Naive B cell (primary cell): ENCODE data around the gene PRKG1. TPM values are rescaled to one million over a fixed set of nuclear protein-coding genes. Genes with fewer than 3 reads are reported as not detected.
"Not testable (repeated sequence)": the region's sequence is repeated elsewhere in the genome, so short reads cannot be mapped to it uniquely, and the experiment has no call there.

Source experiments
- ATAC-seq, 2 donors: fragments of 150-1000 bp; cut with Tn5 transposase; 2 replicates each; pipeline ENCODE4 v1.10.0; 2021; ENCODE audit warnings: low read depth in 2 of 2, mild to moderate bottlenecking in 2 of 2, moderate library complexity in 2 of 2
- DNase-seq: peaks from one replicate; pipeline ENCODE4 v3.0.0; 2022
- H3K27ac Mint-ChIP-seq, 6 donors: one replicate each; pipeline ENCODE4 v1.8.0; 2020 to 2022; ENCODE audit warnings: mild to moderate bottlenecking in 6 of 6, mixed read lengths in 6 of 6, moderate library complexity in 5 of 6, inconsistent platforms in 2 of 6
- H3K27me3 Mint-ChIP-seq, 3 donors: one replicate each; pipeline ENCODE4 v1.8.0; 2021 to 2022; ENCODE audit warnings: mixed read lengths in 3 of 3, mild to moderate bottlenecking in 1 of 3
- H3K36me3 Mint-ChIP-seq, 2 donors: one replicate each; pipeline ENCODE4 v1.8.0; 2020 to 2022; ENCODE audit warnings: mixed read lengths in 2 of 2, inconsistent platforms in 1 of 2, mild to moderate bottlenecking in 1 of 2
- H3K4me1 Mint-ChIP-seq, 3 donors: one replicate each; pipeline ENCODE4 v1.8.0; 2020 to 2022; ENCODE audit warnings: mixed read lengths in 3 of 3, inconsistent platforms in 1 of 3, mild to moderate bottlenecking in 1 of 3, moderate library complexity in 1 of 3
- H3K4me3 Mint-ChIP-seq, 8 donors: one replicate each; pipeline ENCODE4 v1.8.0; 2020 to 2022; ENCODE audit warnings: mild to moderate bottlenecking in 8 of 8, mixed read lengths in 8 of 8, moderate library complexity in 8 of 8, inconsistent platforms in 2 of 8
- H3K9me3 Mint-ChIP-seq, 7 donors: one replicate each; pipeline ENCODE4 v1.8.0; 2020 to 2022; ENCODE audit warnings: mixed read lengths in 7 of 7, mild to moderate bottlenecking in 5 of 7, inconsistent platforms in 2 of 7, moderate library complexity in 1 of 7
- polyA plus RNA-seq, 6 donors: library from polyadenylated mRNA; unstranded; fragments of 300-500 nt; fragmentation: Illumina TruSeq; gene quantifications; one replicate each; pipeline ENCODE4 v1.2.3, GENCODE V29; 2021; ENCODE audit warnings: low read depth in 6 of 6

PRKG1 gene
- polyA plus RNA-seq, 6 donors from 2014 or later, result 0.21 TPM; not detected in 5

DNA sequence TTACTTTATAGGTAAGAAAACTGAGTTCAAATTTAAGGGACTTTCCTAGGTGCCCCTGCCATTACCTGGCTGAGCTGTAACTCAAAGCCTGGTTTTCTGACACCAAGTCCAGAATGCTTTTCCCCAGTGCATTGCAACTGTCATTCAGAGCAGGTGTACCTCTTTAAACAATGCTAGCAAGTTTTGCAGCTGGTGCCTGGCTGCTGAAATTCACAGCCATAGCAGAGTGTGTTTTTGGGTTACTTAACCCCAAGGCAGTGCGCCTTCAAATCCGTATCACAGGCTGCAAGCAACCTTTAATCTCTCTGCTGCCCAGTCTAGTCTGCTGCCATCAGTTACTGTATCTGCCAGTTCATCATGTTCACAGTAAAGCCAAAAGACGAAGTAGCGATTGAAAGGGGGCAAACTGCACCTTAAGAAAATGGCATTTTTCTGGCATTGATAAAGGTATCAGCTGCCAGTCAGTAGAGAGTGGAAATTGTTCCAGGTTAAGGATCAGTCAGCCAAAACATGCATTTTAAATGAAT lies 359.7 kb downstream of the PRKG1 start:
- H3K4me1 Mint-ChIP-seq, result no peaks in the 10 kb centered on the region

DNA sequence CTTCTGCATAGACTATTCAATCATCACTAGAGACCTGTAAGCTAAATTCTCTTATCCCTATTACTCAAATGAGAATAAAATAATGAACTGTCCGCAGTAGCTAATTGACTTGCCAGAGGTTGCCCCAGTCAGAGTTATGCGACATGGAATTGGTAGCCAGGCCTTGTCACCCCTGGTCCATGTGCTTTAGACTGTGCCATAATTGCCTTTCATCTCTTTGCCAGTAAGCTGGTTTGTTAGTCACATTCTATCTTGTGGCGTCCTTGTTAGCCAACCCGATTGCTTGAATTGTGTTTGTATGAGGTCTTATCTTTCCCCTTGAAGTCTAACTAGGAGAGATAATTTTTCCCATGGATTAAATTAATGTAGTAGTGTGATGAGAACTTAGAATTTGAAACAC lies 362.5 kb downstream of the PRKG1 start:
- Mint-ChIP-seq H3K27me3 (peaks cover 0 to 8% (median 0%) of the 10 kb centered on the region in 3 donors), H3K4me1 (no peaks in the 10 kb centered on the region), H3K27ac (no peak overlapping the region), H3K4me3 (no peak overlapping the region), H3K9me3 (no peaks in the 10 kb centered on the region), H3K36me3 (no peaks in the 10 kb centered on the region)
- ATAC-seq, result no peak
- no peak for DNase-seq

More for the DNA sequence above, 359.7 kb downstream of the PRKG1 start:
- Mint-ChIP-seq H3K27ac (no peak overlapping the region), H3K36me3 (no peaks in the 10 kb centered on the region), H3K27me3 (peaks cover 0 to 13% (median 0%) of the 10 kb centered on the region in 3 donors), H3K4me3 (no peak overlapping the region), H3K9me3 (no peaks in the 10 kb centered on the region)
- ATAC-seq (no peak), DNase-seq (no peak)

DNA sequence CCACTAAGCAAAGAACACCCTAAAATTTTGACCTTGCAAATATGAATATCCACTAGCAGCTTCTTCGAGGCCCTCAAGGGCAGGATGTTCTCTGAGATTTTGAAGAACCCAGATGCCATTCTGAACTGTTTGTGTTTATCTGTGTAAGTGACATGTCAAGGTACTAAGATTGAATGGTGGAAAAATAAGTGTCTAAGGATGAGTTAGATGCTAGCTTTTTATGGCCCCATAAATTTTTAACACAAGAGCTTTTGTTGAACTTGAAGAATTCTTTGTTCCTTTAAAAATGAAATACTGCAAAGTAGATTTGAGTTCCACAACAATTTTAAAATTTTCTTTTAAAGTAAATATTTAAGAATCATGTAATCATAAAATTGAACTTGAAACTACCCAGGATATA lies 365.4 kb downstream of the PRKG1 start:
- Mint-ChIP-seq H3K4me1 (no peaks in the 10 kb centered on the region), H3K9me3 (no peaks in the 10 kb centered on the region), H3K36me3 (no peaks in the 10 kb centered on the region), H3K4me3 (no peak overlapping the region), H3K27me3 (peaks cover 0 to 4% (median 0%) of the 10 kb centered on the region in 3 donors), H3K27ac (no peak overlapping the region)
- DNase-seq (no peak), ATAC-seq (no peak)

DNA sequence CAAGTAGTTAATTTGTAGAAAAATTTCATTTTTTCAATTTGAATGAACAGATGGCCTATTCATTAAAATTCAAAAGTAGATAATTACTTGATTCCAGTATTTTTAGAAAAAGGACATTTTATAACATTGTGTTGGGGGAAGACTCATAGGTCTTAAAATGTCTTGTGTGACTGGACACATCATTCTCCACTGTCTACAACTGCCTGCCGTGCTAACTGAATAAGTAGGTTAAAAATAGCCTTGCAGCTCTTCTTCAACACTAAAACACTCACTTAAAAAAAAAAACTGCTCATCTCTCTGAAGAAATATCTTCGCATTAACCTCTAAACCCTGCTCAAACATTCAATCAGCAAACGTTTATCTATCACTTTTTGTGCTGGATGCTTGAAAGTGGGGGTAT lies 371.3 kb downstream of the PRKG1 start:
- peak overlapping the region in 1 of 6 donors; percentile 20 for H3K27ac Mint-ChIP-seq
- H3K9me3 Mint-ChIP-seq, result peaks cover 0 to 1% (median 0%) of the 10 kb centered on the region in 7 donors
- no peaks in the 10 kb centered on the region for H3K36me3 Mint-ChIP-seq
- no peak for ATAC-seq
- no peak for DNase-seq
- H3K27me3 Mint-ChIP-seq, result peaks cover 0 to 12% (median 0%) of the 10 kb centered on the region in 3 donors
- H3K4me3 Mint-ChIP-seq, result no peak overlapping the region
- H3K4me1 Mint-ChIP-seq, result no peaks in the 10 kb centered on the region

DNA sequence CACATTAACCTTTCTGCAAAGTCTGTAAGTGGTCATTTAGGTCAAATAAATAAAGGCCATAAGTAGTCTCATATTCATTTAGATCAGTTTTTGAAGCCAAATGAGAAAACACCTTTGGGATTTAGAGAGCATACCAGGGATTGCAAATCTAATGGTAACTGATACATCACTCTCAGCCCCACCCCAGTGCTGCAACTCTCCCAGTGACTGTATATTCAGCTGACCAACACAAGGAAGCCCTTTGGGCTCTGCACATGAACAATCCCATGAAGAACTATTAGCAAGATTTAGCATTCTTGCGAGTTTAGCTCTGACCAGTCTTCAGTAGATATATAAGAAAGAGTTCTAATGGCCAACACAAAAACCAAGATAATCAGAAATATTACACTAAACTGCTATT lies 372.8 kb downstream of the PRKG1 start:
- no peak for ATAC-seq
- Mint-ChIP-seq H3K27me3 (peaks cover 0 to 8% (median 0%) of the 10 kb centered on the region in 3 donors), H3K4me1 (no peaks in the 10 kb centered on the region), H3K4me3 (no peak overlapping the region), H3K36me3 (no peaks in the 10 kb centered on the region), H3K9me3 (peaks cover 0 to 1% (median 0%) of the 10 kb centered on the region in 7 donors), H3K27ac (no peak overlapping the region)
- DNase-seq, result no peak

DNA sequence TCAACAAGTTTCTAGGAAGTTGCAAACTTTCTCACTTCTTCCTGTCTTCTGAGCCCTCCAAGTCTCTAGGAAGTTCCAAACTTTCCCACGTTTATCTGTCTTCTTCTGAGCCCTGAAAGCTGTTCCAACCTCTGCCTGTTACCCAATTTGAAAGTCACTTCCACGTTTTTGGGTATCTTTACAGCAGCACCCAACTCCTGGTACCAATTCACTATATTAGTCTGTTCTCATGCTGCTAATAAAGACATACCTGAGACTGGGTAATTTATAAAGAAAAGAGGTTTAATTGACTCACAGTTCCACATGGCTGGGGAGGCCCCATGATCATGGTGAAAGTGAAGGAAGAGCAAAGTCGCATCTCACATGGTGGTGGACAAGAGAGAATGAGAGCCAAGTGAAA lies 381.5 kb downstream of the PRKG1 start:
- H3K36me3 Mint-ChIP-seq, ATAC-seq, H3K4me1 Mint-ChIP-seq, H3K27ac Mint-ChIP-seq, H3K4me3 Mint-ChIP-seq, H3K27me3 Mint-ChIP-seq, DNase-seq: not testable (repeated sequence)
- H3K9me3 Mint-ChIP-seq, result peaks cover 4 to 14% (median 10%) of the 10 kb centered on the region in 7 donors

DNA sequence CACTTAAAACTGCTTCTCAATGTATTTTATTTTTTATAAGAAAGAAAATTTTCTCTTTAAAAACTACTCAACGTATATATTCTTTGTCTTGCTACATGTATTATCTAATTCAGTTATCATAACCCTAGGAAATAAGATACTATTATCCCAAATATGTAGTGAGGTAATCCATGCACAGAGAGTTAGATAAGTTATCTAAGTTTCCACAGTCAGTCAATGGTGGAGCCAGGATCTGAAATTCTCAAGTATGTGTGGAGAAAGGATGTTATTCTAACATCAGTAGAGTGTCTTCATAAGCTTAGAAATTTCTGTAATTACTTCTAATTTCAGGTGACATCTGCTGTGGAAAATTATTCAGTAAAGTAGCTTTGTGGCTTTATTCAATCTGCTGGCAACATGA lies 385.2 kb downstream of the PRKG1 start:
- H3K36me3 Mint-ChIP-seq, result no peaks in the 10 kb centered on the region
- no peaks in the 10 kb centered on the region for H3K27me3 Mint-ChIP-seq
- no peak overlapping the region for H3K27ac Mint-ChIP-seq
- peaks cover 4 to 8% (median 6%) of the 10 kb centered on the region in 7 donors for H3K9me3 Mint-ChIP-seq
- no peak overlapping the region for H3K4me3 Mint-ChIP-seq
- DNase-seq (no peak), ATAC-seq (no peak)
- no peaks in the 10 kb centered on the region for H3K4me1 Mint-ChIP-seq

DNA sequence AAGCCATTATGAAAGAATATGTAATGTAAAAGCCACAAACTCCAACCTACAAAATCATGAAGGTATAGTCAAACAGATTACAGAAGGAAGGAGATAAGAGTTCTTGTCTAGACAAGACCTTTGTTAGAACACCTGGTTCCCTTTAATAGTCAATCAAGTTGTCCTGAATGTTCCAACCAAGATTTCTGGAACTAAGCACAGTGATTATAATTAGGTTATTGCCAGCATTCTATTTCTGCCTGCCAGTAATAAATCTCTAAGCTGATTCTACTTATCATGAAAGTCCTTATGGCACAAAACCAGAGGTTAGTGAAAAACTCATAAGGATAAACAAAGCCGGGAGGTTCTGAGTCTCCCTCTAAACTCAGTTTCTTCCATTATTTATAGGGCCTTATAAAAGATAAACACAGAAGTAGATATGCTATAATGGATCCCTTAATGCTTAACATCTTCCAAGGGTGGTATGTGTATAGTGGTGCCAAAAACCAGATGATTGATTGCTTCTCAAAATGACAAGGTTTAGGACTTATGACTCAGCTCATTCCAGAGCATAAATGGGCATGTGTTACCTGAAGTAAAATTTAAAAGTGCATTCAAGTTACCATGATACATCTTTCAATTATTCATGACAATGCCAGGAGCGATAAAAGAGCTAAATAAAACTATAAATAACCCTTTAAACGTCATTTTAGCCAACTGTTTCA lies 387.9 kb downstream of the PRKG1 start:
- Mint-ChIP-seq H3K36me3 (no peaks in the 10 kb centered on the region), H3K4me1 (no peaks in the 10 kb centered on the region), H3K27ac (no peak overlapping the region), H3K27me3 (no peaks in the 10 kb centered on the region), H3K4me3 (no peak overlapping the region), H3K9me3 (peaks cover 0 to 2% (median 0%) of the 10 kb centered on the region in 7 donors)
- DNase-seq (no peak), ATAC-seq (no peak)

DNA sequence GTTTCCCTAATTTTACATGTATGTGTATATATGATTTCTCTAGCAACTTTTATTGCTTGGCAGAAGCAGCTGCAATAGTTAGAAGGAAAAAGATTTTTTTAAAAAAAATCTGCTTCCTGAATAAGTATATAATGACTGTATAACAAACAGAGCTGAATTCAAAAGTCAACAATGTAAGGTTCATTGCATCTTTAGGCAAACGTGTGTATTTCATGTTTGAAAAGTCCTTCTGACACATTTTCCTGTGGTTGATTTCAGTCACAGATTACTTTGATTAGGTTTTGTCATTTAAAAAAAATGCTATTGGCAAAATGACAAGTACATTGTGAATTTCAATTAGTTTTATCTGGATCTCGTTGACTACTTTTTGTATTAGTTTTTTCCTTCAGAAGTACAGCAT lies 394.1 kb downstream of the PRKG1 start:
- Mint-ChIP-seq H3K9me3 (peaks cover 0 to 2% (median 0%) of the 10 kb centered on the region in 7 donors), H3K4me3 (no peak overlapping the region), H3K36me3 (no peaks in the 10 kb centered on the region), H3K27me3 (no peaks in the 10 kb centered on the region), H3K4me1 (no peaks in the 10 kb centered on the region), H3K27ac (no peak overlapping the region)
- ATAC-seq (no peak), DNase-seq (no peak)

DNA sequence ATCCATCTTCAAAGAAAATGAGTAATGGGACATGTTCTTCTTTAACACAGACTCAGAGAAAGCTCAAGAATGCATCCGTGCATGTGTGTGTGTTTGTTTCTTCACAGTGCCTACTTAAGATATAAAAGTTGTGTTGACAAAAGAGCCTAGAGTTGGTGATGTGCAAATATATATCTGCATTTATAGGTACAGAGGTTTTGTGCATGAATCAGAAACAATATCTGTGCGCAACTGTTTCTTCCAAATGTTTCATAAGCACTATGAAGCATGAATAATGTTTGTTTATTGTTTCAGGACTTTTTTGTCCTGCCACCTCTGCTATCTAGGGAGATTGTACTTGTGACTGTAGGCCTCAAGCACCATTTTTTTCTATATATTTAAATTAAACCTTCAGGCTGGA lies 395.4 kb downstream of the PRKG1 start:
- Mint-ChIP-seq H3K4me1 (no peaks in the 10 kb centered on the region), H3K4me3 (no peak overlapping the region), H3K9me3 (peaks cover 0 to 2% (median 0%) of the 10 kb centered on the region in 7 donors), H3K27me3 (no peaks in the 10 kb centered on the region), H3K27ac (no peak overlapping the region), H3K36me3 (no peaks in the 10 kb centered on the region)
- ATAC-seq, result no peak
- no peak for DNase-seq

DNA sequence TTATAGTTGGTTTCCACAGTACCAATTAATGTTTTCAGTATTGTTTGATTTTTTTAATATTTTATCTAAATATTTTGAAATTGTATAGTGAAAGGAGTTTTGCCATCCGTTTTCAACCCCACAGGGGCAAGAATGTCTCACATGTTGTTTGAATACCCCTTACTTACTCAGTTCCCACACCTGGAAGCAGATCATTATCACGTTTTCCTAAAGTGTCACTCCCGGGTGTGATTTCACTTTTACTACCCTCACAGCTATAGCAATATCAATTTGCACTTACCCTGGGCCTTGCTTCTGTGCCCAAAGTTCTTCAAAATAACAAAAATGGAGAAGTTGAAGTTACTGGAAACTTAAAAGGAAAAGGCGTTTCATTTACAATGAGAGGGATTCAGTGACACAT lies 397.0 kb downstream of the PRKG1 start:
- no peak for ATAC-seq
- Mint-ChIP-seq H3K27ac (no peak overlapping the region), H3K4me3 (no peak overlapping the region), H3K27me3 (no peaks in the 10 kb centered on the region), H3K36me3 (no peaks in the 10 kb centered on the region), H3K4me1 (no peaks in the 10 kb centered on the region), H3K9me3 (no peaks in the 10 kb centered on the region)
- DNase-seq, result no peak

DNA sequence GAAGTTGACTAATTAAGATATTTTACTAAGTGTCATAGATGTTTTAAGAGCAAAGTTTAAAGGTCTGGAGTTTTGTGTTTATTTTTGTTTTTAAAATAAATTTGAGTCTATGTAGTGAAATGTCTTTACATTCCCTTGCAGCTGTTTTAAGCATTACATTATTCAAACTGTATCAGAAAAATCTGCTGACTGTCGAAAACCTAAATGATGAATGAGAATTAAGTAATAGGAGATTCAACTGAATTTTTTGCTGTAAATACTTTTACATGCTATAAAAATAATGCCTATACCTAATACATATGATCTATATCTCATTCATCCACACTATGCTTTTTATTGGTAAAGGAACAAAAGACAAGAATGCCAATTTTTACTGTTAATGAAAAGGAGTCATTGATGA lies 397.9 kb downstream of the PRKG1 start:
- no peak overlapping the region for H3K4me3 Mint-ChIP-seq
- no peaks in the 10 kb centered on the region for H3K36me3 Mint-ChIP-seq
- no peak overlapping the region for H3K27ac Mint-ChIP-seq
- DNase-seq, result no peak
- no peak for ATAC-seq
- H3K4me1 Mint-ChIP-seq, result no peaks in the 10 kb centered on the region
- H3K9me3 Mint-ChIP-seq, result no peaks in the 10 kb centered on the region
- no peaks in the 10 kb centered on the region for H3K27me3 Mint-ChIP-seq

DNA sequence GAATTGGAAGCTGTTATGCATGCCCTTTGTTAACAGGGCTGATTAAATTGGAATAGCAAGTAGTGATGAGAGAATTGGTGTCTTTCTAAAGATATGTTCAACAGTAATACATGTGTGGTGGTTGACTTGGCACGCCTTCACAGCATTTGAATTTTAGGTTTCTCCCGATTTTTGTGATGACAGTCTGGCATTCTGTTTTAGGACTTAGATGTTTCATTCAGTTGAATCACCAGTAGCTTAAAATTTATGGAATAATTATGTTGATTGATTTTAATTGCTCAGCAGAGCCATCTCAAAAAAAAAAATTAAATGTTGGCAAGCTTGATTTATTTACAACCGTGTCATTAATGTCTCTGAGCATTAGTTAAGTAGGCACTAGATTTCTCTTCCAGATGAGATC lies 405.4 kb downstream of the PRKG1 start:
- no peak for DNase-seq
- no peaks in the 10 kb centered on the region for H3K36me3 Mint-ChIP-seq
- no peak overlapping the region for H3K27ac Mint-ChIP-seq
- no peak overlapping the region for H3K4me3 Mint-ChIP-seq
- ATAC-seq, result no peak
- H3K27me3 Mint-ChIP-seq, result peaks cover 0 to 7% (median 0%) of the 10 kb centered on the region in 3 donors
- peaks cover 0 to 4% (median 0%) of the 10 kb centered on the region in 7 donors for H3K9me3 Mint-ChIP-seq
- no peaks in the 10 kb centered on the region for H3K4me1 Mint-ChIP-seq

DNA sequence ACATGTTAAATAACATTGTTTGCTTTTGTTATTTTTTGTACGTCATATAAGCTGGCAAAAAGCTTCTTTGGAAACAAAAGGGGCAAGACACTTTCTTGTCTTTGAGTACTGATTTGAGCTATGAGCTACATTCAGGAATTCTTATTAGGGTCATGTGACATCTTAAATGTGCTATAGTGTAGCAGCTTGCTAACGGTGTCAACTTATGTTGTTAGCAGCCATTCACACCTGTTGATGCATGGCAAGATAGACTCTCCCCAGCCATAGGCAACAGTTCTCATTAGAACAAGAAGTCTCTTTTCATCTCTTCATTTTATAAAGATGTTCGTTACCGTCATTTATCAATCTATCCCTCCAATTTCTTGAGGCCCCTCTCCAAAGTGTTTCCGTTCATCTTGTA lies 411.4 kb downstream of the PRKG1 start:
- Mint-ChIP-seq H3K27ac (no peak overlapping the region), H3K4me3 (no peak overlapping the region), H3K27me3 (no peaks in the 10 kb centered on the region), H3K9me3 (peaks cover 0 to 4% (median 0%) of the 10 kb centered on the region in 7 donors), H3K36me3 (no peaks in the 10 kb centered on the region), H3K4me1 (no peaks in the 10 kb centered on the region)
- DNase-seq (no peak), ATAC-seq (no peak)
